Endothelial cell (in vitro differentiated cells): Measurements from ENCODE around the gene MUSK. TPM values are rescaled to one million over a fixed set of nuclear protein-coding genes. Genes with fewer than 3 reads are reported as not detected.

Source experiments
- DNase-seq: peaks from one replicate; pipeline ENCODE4 v3.0.0; 2021; ENCODE audit warnings: low spot score
- H3K27ac Mint-ChIP-seq: one replicate; pipeline ENCODE4 v1.8.0; 2021; ENCODE audit warnings: mixed read lengths, inconsistent platforms; ENCODE audit not compliant: unreplicated experiment
- H3K27me3 Mint-ChIP-seq: one replicate; pipeline ENCODE4 v1.8.0; 2021; ENCODE audit warnings: mild to moderate bottlenecking, moderate library complexity, mixed read lengths, inconsistent platforms; ENCODE audit not compliant: unreplicated experiment
- H3K36me3 Mint-ChIP-seq: one replicate; pipeline ENCODE4 v1.8.0; 2021; ENCODE audit warnings: mild to moderate bottlenecking, low read depth, mixed read lengths, inconsistent platforms; ENCODE audit not compliant: unreplicated experiment
- H3K4me1 Mint-ChIP-seq: one replicate; pipeline ENCODE4 v1.8.0; 2021; ENCODE audit warnings: mild to moderate bottlenecking, mixed read lengths, inconsistent platforms; ENCODE audit not compliant: unreplicated experiment
- H3K4me3 Mint-ChIP-seq: one replicate; pipeline ENCODE4 v1.8.0; 2021; ENCODE audit warnings: mild to moderate bottlenecking, mixed read lengths, inconsistent platforms; ENCODE audit not compliant: unreplicated experiment
- H3K9me3 Mint-ChIP-seq: one replicate; pipeline ENCODE4 v1.8.0; 2021; ENCODE audit warnings: mixed read lengths, inconsistent platforms; ENCODE audit not compliant: unreplicated experiment
- total RNA-seq: library from RNA; stranded (reverse); fragmentation: NEBNext Ultra II Directional; extraction: Animal tissue kit (Norgen Biotek cat#: 25700); gene quantifications from one replicate; pipeline ENCODE4 v1.2.1, GENCODE V29; 2021; ENCODE audit not compliant: unreplicated experiment
- TF ChIP-seq, protein P1 (sequence below): fragments of 200-600 bp; sonication (generic); IDR thresholded peaks from one replicate; pipeline ENCODE4 v1.5.0; 2021; ENCODE audit warnings: antibody characterized with exemption; ENCODE audit not compliant: unreplicated experiment

MUSK gene
- total RNA-seq, 1 donor from 2014 or later, result not detected

DNA sequence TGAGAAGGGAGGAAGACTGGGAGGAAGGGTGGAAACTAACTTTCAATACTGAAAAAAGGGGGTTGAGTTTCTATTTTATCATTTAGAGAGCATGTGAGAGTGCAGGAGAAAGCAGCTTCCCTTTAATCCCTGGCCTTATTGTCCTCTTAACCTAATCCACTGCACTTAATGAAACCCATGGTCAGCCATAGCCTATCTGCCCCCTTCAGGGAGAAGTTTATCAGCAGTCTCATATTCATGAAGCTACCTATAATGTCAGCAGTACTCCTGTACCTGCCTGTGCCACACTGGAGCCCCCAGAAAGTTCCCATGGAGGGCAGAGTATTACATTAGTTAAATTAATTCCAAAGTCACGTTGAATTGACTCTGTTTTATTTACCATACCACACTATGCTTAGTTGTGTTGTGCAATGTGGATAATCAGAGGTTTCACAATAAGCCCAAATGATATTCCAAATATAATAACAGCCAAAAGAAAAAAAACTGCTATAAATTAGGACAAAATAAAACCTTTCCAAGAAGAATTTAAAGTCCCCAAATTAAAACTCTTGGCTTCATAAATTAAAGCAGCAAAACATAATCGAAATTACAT is 62.9 kb downstream of the MUSK start:
- Mint-ChIP-seq H3K4me1 (no peaks in the 10 kb centered on the region), H3K36me3 (no peaks in the 10 kb centered on the region), H3K4me3 (no peak overlapping the region), H3K27me3 (no peaks in the 10 kb centered on the region), H3K27ac (no peak overlapping the region), H3K9me3 (no peaks in the 10 kb centered on the region)
- DNase-seq, result no peak
- TF ChIP-seq, protein P1, sequence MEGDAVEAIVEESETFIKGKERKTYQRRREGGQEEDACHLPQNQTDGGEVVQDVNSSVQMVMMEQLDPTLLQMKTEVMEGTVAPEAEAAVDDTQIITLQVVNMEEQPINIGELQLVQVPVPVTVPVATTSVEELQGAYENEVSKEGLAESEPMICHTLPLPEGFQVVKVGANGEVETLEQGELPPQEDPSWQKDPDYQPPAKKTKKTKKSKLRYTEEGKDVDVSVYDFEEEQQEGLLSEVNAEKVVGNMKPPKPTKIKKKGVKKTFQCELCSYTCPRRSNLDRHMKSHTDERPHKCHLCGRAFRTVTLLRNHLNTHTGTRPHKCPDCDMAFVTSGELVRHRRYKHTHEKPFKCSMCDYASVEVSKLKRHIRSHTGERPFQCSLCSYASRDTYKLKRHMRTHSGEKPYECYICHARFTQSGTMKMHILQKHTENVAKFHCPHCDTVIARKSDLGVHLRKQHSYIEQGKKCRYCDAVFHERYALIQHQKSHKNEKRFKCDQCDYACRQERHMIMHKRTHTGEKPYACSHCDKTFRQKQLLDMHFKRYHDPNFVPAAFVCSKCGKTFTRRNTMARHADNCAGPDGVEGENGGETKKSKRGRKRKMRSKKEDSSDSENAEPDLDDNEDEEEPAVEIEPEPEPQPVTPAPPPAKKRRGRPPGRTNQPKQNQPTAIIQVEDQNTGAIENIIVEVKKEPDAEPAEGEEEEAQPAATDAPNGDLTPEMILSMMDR, result no peak

DNA sequence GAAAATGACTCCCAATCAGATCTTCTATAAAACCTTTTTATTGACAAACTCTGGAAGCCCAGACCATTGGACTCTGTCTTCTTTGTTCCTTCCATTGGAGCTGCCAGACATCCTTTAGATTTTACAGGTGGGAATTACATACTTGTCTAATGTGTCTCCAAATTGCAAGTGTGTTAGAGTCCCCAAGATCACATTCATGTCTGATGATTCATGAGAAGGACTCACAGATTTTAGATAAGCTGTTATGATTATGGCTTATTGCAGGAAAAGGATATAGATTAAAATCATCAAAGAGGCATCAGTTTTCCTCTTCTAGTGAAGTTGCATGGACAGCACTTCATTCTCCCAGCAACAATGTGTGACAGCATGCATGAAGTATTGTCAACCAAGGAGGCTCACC is 70.4 kb downstream of the MUSK start:
- Mint-ChIP-seq H3K36me3 (no peaks in the 10 kb centered on the region), H3K27me3 (no peaks in the 10 kb centered on the region), H3K4me3 (no peak overlapping the region), H3K27ac (no peak overlapping the region), H3K4me1 (no peaks in the 10 kb centered on the region), H3K9me3 (no peaks in the 10 kb centered on the region)
- DNase-seq, result no peak
- TF ChIP-seq, protein P1, result no peak

DNA sequence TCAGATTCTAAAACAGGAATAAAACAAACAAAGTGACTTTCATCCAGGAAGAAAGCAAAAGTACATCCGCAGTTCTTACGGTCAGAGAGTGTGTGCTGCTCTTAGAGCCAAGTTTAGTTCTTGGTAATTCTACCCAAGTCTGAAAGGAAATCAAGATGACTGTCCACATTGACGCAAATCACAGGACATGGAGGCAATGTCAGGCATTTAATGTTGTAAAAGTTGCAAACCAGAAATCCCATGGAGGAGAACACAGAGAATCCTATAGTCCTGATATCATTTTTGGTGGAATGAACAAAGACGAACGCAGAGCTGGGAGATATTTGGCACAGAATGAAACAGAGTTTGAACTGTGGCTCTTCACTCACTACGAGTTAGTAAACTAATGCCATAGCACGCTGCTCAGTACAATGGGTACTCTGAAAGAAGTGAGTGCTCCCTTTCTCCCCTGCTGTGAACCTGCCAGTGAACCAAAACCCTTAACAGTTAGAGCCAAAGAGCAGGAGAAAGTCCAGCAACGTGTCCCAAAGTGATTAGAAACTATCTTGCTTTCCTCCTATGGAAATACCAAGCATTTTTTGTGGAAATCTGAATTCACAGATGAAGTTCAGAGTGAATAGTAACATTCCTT is 74.3 kb downstream of the MUSK start:
- H3K4me3 Mint-ChIP-seq, result no peak overlapping the region
- H3K4me1 Mint-ChIP-seq, result no peaks in the 10 kb centered on the region
- TF ChIP-seq, protein P1, result no peak
- no peak for DNase-seq
- no peaks in the 10 kb centered on the region for H3K27me3 Mint-ChIP-seq
- no peaks in the 10 kb centered on the region for H3K9me3 Mint-ChIP-seq
- no peak overlapping the region for H3K27ac Mint-ChIP-seq
- H3K36me3 Mint-ChIP-seq, result no peaks in the 10 kb centered on the region

DNA sequence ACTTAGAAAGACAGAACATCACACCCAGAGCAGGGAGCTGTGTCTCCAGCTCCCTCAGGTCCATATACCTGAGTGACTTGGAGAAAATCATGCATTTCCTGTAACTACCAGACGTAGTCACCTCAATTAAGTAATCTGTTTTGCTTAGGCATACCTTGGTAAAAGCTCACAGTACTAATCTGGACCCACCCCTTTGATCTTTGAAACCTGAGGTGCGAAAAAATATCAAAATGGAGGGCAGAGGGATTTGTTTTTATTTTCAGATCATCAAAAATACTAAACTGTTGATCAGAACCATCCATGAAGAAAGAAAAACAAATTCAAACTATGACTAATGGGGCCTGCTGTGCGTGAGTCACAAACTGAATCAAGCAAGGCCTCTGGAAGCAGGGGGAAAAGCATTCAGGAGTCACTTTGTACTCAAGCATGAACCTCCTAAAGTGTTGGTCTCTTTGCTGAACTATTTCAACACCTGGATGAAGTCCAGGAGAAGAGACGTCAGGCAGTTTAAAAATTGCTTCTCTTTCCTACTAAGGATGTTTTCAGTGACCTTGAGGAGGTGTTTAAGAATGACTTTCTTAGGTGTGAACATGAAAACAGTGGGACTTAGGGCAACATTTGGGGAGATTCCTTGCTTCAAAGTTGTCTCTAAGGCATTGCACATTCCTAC is 76.3 kb downstream of the MUSK start:
- Mint-ChIP-seq H3K27me3 (no peaks in the 10 kb centered on the region), H3K9me3 (no peaks in the 10 kb centered on the region), H3K4me3 (no peak overlapping the region), H3K4me1 (no peaks in the 10 kb centered on the region), H3K36me3 (no peaks in the 10 kb centered on the region), H3K27ac (no peak overlapping the region)
- TF ChIP-seq, protein P1, result no peak
- DNase-seq, result no peak

DNA sequence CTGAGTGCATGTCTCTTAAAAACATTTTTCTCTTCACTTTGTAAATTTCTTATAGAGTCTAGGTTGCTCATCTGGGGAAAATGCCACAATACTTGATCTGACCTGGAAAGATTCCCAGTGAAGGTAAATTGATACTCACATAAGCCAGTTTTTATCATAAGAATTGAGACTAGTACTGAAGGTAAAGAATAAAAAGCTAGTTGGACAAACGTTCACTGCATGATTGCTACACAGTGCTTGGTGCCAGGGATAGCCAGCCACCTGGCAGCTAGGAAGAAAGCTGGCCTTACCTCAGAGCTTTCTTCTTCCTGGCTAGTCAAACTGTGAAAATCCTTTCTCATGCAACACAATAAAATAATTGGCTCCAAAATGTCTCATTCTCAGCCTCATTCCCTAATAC is 77.1 kb downstream of the MUSK start:
- TF ChIP-seq, protein P1, result no peak
- H3K36me3 Mint-ChIP-seq, result no peaks in the 10 kb centered on the region
- no peak overlapping the region for H3K4me3 Mint-ChIP-seq
- no peaks in the 10 kb centered on the region for H3K27me3 Mint-ChIP-seq
- no peak for DNase-seq
- H3K27ac Mint-ChIP-seq, result no peak overlapping the region
- no peaks in the 10 kb centered on the region for H3K9me3 Mint-ChIP-seq
- H3K4me1 Mint-ChIP-seq, result no peaks in the 10 kb centered on the region
